H9 (cell line): ENCODE results near the gene IGF1. TPM values are rescaled to one million over a fixed set of nuclear protein-coding genes. Genes with fewer than 3 reads are reported as not detected.

ENCODE experiments used
- DNase-seq: peaks from one replicate; pipeline ENCODE4 v3.0.0-alpha.2; 2017
- H2AFZ ChIP-seq: one replicate; pipeline ENCODE4 v1.6.1; 2013; ENCODE audit warnings: mild to moderate bottlenecking, low read length, control low read depth, moderate library complexity
- H2AK5ac ChIP-seq: 2 replicates; pipeline ENCODE4 v1.6.1; 2013; ENCODE audit warnings: low read length, control low read depth, mixed read lengths; ENCODE audit not compliant: insufficient read length
- H2BK120ac ChIP-seq: one replicate; pipeline ENCODE4 v1.6.1; 2013; ENCODE audit warnings: low read depth, mild to moderate bottlenecking, low read length, control low read depth, inconsistent platforms; ENCODE audit not compliant: poor library complexity, severe bottlenecking
- H2BK12ac ChIP-seq: 2 replicates; pipeline ENCODE4 v1.6.1; 2013; ENCODE audit warnings: low read length, control low read depth, mixed read lengths, low read depth; ENCODE audit not compliant: insufficient read length
- H2BK15ac ChIP-seq: 2 replicates; pipeline ENCODE4 v1.6.1; 2013; ENCODE audit warnings: low read depth, low read length, control low read depth
- H2BK20ac ChIP-seq: one replicate; pipeline ENCODE4 v1.6.1; 2013; ENCODE audit warnings: low read depth, mild to moderate bottlenecking, low read length, control low read depth, inconsistent platforms; ENCODE audit not compliant: poor library complexity, severe bottlenecking
- H2BK5ac ChIP-seq: 2 replicates; pipeline ENCODE4 v1.6.1; 2013; ENCODE audit warnings: low read length, control low read depth, mixed read lengths; ENCODE audit not compliant: insufficient read length
- H3K14ac ChIP-seq: 2 replicates; pipeline ENCODE4 v1.6.1; 2013; ENCODE audit warnings: low read length, control low read depth; ENCODE audit not compliant: insufficient read depth
- H3K18ac ChIP-seq: 2 replicates; pipeline ENCODE4 v1.6.1; 2013; ENCODE audit warnings: low read depth, mild to moderate bottlenecking, mixed read lengths, low read length, control low read depth; ENCODE audit not compliant: insufficient read length
- H3K23ac ChIP-seq: 2 replicates; pipeline ENCODE4 v1.6.1; 2013; ENCODE audit warnings: low read length, control low read depth, mixed read lengths, low read depth; ENCODE audit not compliant: insufficient read length
- H3K23me2 ChIP-seq: 2 replicates; pipeline ENCODE4 v1.6.1; 2013; ENCODE audit warnings: low read depth, mild to moderate bottlenecking, mixed read lengths, low read length, control low read depth; ENCODE audit not compliant: insufficient read length, poor library complexity, severe bottlenecking
- H3K27ac ChIP-seq: 2 replicates; pipeline ENCODE4 v1.5.1; 2013; ENCODE audit warnings: low read length, control low read depth, mixed read lengths, low read depth; ENCODE audit not compliant: insufficient read length
- H3K27me3 ChIP-seq: 2 replicates; pipeline ENCODE4 v1.6.1; 2013; ENCODE audit warnings: low read length, control low read depth, inconsistent platforms; ENCODE audit not compliant: insufficient read depth
- H3K4ac ChIP-seq: 2 replicates; pipeline ENCODE4 v1.6.1; 2013; ENCODE audit warnings: low read depth, mild to moderate bottlenecking, control low read depth, inconsistent platforms, low read length, moderate library complexity
- H3K4me1 ChIP-seq: 2 replicates; pipeline ENCODE4 v1.6.1; 2013; ENCODE audit warnings: low read length, control low read depth, inconsistent platforms; ENCODE audit not compliant: insufficient read depth
- H3K4me2 ChIP-seq: 2 replicates; pipeline ENCODE4 v1.6.1; 2013; ENCODE audit warnings: low read length, control low read depth, mixed read lengths; ENCODE audit not compliant: insufficient read length, insufficient read depth
- H3K56ac ChIP-seq: 2 replicates; pipeline ENCODE4 v1.6.1; 2013; ENCODE audit warnings: low read depth, mild to moderate bottlenecking, mixed read lengths, low read length, control low read depth; ENCODE audit not compliant: insufficient read length
- H3K79me1 ChIP-seq: 2 replicates; pipeline ENCODE4 v1.6.1; 2013; ENCODE audit warnings: low read depth, mild to moderate bottlenecking, moderate library complexity, low read length, control low read depth, inconsistent platforms; ENCODE audit not compliant: insufficient read depth, poor library complexity, severe bottlenecking
- H3K79me2 ChIP-seq: 2 replicates; pipeline ENCODE4 v1.6.1; 2013; ENCODE audit warnings: low read length, control low read depth, inconsistent platforms; ENCODE audit not compliant: insufficient read depth
- H3K9ac ChIP-seq: 2 replicates; pipeline ENCODE4 v1.6.1; 2013; ENCODE audit warnings: low read length, control low read depth, mixed read lengths; ENCODE audit not compliant: insufficient read length; ENCODE audit errors: extremely low read depth
- H3K9me3 ChIP-seq: one replicate; pipeline ENCODE4 v1.6.1; 2013; ENCODE audit warnings: low read depth, low read length, inconsistent platforms; ENCODE audit not compliant: control insufficient read depth
- H3T11ph ChIP-seq: one replicate; pipeline ENCODE4 v1.6.1; 2013; ENCODE audit warnings: mild to moderate bottlenecking, low read length, control low read depth, inconsistent platforms
- H4K20me1 ChIP-seq: one replicate; pipeline ENCODE4 v1.6.1; 2013; ENCODE audit not compliant: control insufficient read depth, insufficient read length, insufficient read depth
- H4K5ac ChIP-seq: 2 replicates; pipeline ENCODE4 v1.6.1; 2013; ENCODE audit warnings: low read depth, mild to moderate bottlenecking, mixed read lengths, low read length, control low read depth; ENCODE audit not compliant: insufficient read length
- H4K8ac ChIP-seq: replicated peaks from 2 replicates; pipeline ENCODE4 v1.6.1; 2013; ENCODE audit warnings: low read length, control low read depth, mixed read lengths, low read depth; ENCODE audit not compliant: insufficient read length
- H4K91ac ChIP-seq: 2 replicates; pipeline ENCODE4 v1.6.1; 2013; ENCODE audit warnings: low read depth, mild to moderate bottlenecking, moderate library complexity, mixed read lengths, low read length, control low read depth; ENCODE audit not compliant: insufficient read length
- H3K27ac Mint-ChIP-seq, 3 experiments: 2 replicates in 2 of 3; 3 replicates in 1 of 3; pipeline ENCODE4 v1.8.0; 2020 to 2021; ENCODE audit warnings: mixed read lengths in 3 of 3, mild to moderate bottlenecking in 1 of 3, moderate library complexity in 1 of 3
- H3K27me3 Mint-ChIP-seq: 2 replicates; pipeline ENCODE4 v1.8.0; 2021; ENCODE audit warnings: low read depth, mild to moderate bottlenecking, moderate library complexity, mixed read lengths
- H3K36me3 Mint-ChIP-seq, 3 experiments: 2 replicates in 2 of 3; 3 replicates in 1 of 3; pipeline ENCODE4 v1.8.0; 2020 to 2021; ENCODE audit warnings: low read depth in 3 of 3, mixed read lengths in 3 of 3; ENCODE audit not compliant: insufficient read depth in 1 of 3
- H3K4me1 Mint-ChIP-seq, 2 experiments: 2 replicates each; pipeline ENCODE4 v1.8.0; 2020; ENCODE audit warnings: mixed read lengths in 2 of 2
- H3K4me3 Mint-ChIP-seq, 2 experiments: 2 replicates in 1 of 2; 3 replicates in 1 of 2; pipeline ENCODE4 v1.8.0; 2020 to 2021; ENCODE audit warnings: mild to moderate bottlenecking in 2 of 2, mixed read lengths in 2 of 2, moderate library complexity in 1 of 2
- H3K9me3 Mint-ChIP-seq, 2 experiments: 2 replicates in 1 of 2; 3 replicates in 1 of 2; pipeline ENCODE4 v1.8.0; 2020; ENCODE audit warnings: mild to moderate bottlenecking in 2 of 2, mixed read lengths in 2 of 2, moderate library complexity in 1 of 2
- CTCF ChIP-seq: fragments of 200-600 bp; sonication (generic); conservative IDR thresholded peaks from 3 replicates; pipeline ENCODE4 v1.8.0; 2021; ENCODE audit warnings: antibody characterized with exemption, mild to moderate bottlenecking
- WGBS: extraction: QIAGEN DNeasy Blood & Tissue Kit; methylation state at CpG from one replicate; pipeline ENCODE4 v1.1.7; 2013; ENCODE audit warnings: missing lambda C conversion rate, low lambda C conversion rate, mixed read lengths; ENCODE audit not compliant: insufficient read length; ENCODE audit errors: extremely low coverage; 5-methylcytosine and 5-hydroxymethylcytosine counted together
- total RNA-seq: library from RNA; stranded (reverse); gene quantifications from 2 replicates; pipeline ENCODE4 v1.2.1, GENCODE V29; 2021

IGF1 gene
- total RNA-seq, 1 experiment from 2014 or later, result not detected

DNA sequence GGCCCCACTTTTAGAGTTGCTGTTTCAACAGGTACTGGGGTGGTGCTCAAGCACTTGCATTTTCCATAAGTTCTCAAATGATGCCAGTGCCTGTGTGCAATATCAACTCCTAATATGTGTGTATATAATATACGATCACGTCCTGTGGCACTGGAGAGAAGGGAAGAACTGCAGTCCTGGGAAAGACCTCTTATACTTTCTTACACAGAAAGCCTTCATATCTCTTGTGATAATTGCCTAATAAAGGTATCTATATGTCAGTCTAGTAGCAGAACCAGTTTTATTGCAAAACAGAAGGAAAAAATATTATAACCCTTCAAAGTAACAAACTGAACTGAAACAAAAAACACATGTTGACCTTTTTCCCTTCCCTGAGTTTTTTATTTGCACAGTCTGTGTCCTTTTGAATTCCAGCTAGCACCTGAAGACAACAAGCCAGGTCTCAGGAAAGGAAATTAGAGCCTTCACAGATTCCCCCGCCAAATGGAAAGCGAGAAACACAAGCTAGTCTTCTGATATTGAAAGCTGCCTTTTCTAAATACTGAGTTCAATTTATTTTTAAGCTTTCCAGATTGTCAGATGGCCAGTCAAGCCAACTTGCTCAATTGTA lies 44.4 kb downstream of the IGF1 start:
- no peak overlapping the region for H3T11ph ChIP-seq
- H3K27me3 ChIP-seq, result no peaks in the 10 kb centered on the region
- no peaks in the 10 kb centered on the region for H3K79me1 ChIP-seq
- H4K91ac ChIP-seq, result no peak overlapping the region
- no peaks in the 10 kb centered on the region for H3K9me3 ChIP-seq
- no peak overlapping the region for H3K4ac ChIP-seq
- no peaks in the 10 kb centered on the region for H3K4me1 ChIP-seq
- no peaks in the 10 kb centered on the region for H3K9me3 Mint-ChIP-seq
- no CpG with 5 or more reads among the region's 4 CpGs for WGBS
- H3K4me1 Mint-ChIP-seq, result no peaks in the 10 kb centered on the region
- H4K8ac ChIP-seq, result no peak overlapping the region
- H2BK12ac ChIP-seq, result no peak overlapping the region
- H3K36me3 Mint-ChIP-seq, result no peaks in the 10 kb centered on the region
- H4K5ac ChIP-seq, result no peak overlapping the region
- no peak overlapping the region for H3K9ac ChIP-seq
- H3K27ac Mint-ChIP-seq, result no peak overlapping the region
- no peaks in the 10 kb centered on the region for H4K20me1 ChIP-seq
- no peak overlapping the region for H3K23ac ChIP-seq
- H2BK5ac ChIP-seq, result no peak overlapping the region
- H3K18ac ChIP-seq, result no peak overlapping the region
- no peak overlapping the region for H3K4me3 Mint-ChIP-seq
- no peak overlapping the region for H3K56ac ChIP-seq
- no peaks in the 10 kb centered on the region for H3K79me2 ChIP-seq
- no peak overlapping the region for H2BK120ac ChIP-seq
- no peak overlapping the region for H3K14ac ChIP-seq
- no peak overlapping the region for H2AK5ac ChIP-seq
- H2AFZ ChIP-seq, result no peak overlapping the region
- H3K4me2 ChIP-seq, result no peak overlapping the region
- no peak overlapping the region for H3K27ac ChIP-seq
- DNase-seq, result no peak
- no peak overlapping the region for H2BK15ac ChIP-seq
- no peaks in the 10 kb centered on the region for H3K27me3 Mint-ChIP-seq
- H3K23me2 ChIP-seq, result no peaks in the 10 kb centered on the region
- no peak for TF ChIP-seq CTCF
- no peak overlapping the region for H2BK20ac ChIP-seq
